HEK293T (cell line): Measurements from ENCODE around the gene HOXB5.

Source experiments
- CTCF ChIA-PET: fragments of 350-600 bp; formaldehyde crosslinking; extraction: SDS; loops from one replicate; lab custom pipeline; 2021; ENCODE audit warnings: antibody characterized with exemption, inconsistent platforms; lab: Yijun Ruan, JAX
- POLR2A ChIA-PET: fragments of 350-600 bp; formaldehyde crosslinking; extraction: SDS; loops from one replicate; lab custom pipeline; 2020; ENCODE audit warnings: antibody characterized with exemption, inconsistent platforms; lab: Yijun Ruan, JAX
- DNase-seq: peaks from one replicate; pipeline ENCODE4 v3.0.0; 2012; ENCODE audit warnings: mixed read lengths; ENCODE audit errors: extremely low spot score
- ARNT ChIP-seq: fragments of 450-650 bp; IDR thresholded peaks from 2 replicates; pipeline ENCODE4 v1.6.1; 2017; ENCODE audit warnings: mild to moderate bottlenecking
- BHLHE40 ChIP-seq: fragments of 450-650 bp; IDR thresholded peaks from 2 replicates; pipeline ENCODE4 v1.6.1; 2016; ENCODE audit warnings: mild to moderate bottlenecking, moderate library complexity, borderline replicate concordance
- CTBP1 ChIP-seq: fragments of 450-650 bp; IDR thresholded peaks from 2 replicates; pipeline ENCODE4 v1.6.1; 2016; ENCODE audit warnings: borderline replicate concordance
- ELF4 ChIP-seq: fragments of 450-650 bp; IDR thresholded peaks from 2 replicates; pipeline ENCODE4 v1.6.1; 2017; ENCODE audit warnings: antibody characterized with exemption
- FOXA1 ChIP-seq: fragments of 450-650 bp; IDR thresholded peaks from 2 replicates; pipeline ENCODE4 v1.6.1; 2016; ENCODE audit warnings: mild to moderate bottlenecking
- FOXK2 ChIP-seq: fragments of 450-650 bp; IDR thresholded peaks from 2 replicates; pipeline ENCODE4 v1.6.1; 2016; ENCODE audit warnings: mild to moderate bottlenecking
- FOXM1 ChIP-seq: fragments of 450-650 bp; IDR thresholded peaks from 2 replicates; pipeline ENCODE4 v1.6.1; 2017; ENCODE audit warnings: mild to moderate bottlenecking, borderline replicate concordance
- HDGF ChIP-seq: fragments of 450-650 bp; IDR thresholded peaks from 2 replicates; pipeline ENCODE4 v1.6.1; 2017; ENCODE audit warnings: antibody characterized with exemption, borderline replicate concordance
- L3MBTL2 ChIP-seq: fragments of 450-650 bp; conservative IDR thresholded peaks from 2 replicates; pipeline ENCODE4 v1.6.1; 2016; ENCODE audit warnings: mild to moderate bottlenecking
- LEF1 ChIP-seq: fragments of 450-650 bp; IDR thresholded peaks from 2 replicates; pipeline ENCODE4 v1.6.1; 2017; ENCODE audit warnings: mild to moderate bottlenecking, borderline replicate concordance
- NFRKB ChIP-seq: fragments of 450-650 bp; IDR thresholded peaks from 2 replicates; pipeline ENCODE4 v1.6.1; 2016; ENCODE audit warnings: mild to moderate bottlenecking, moderate library complexity
- PKNOX1 ChIP-seq: fragments of 450-650 bp; IDR thresholded peaks from 2 replicates; pipeline ENCODE4 v1.6.1; 2016
- SP1 ChIP-seq: fragments of 450-650 bp; IDR thresholded peaks from 2 replicates; pipeline ENCODE4 v1.6.1; 2017
- SUZ12 ChIP-seq: fragments of 450-650 bp; IDR thresholded peaks from 2 replicates; pipeline ENCODE4 v1.6.1; 2016; ENCODE audit warnings: mild to moderate bottlenecking
- TARDBP ChIP-seq: fragments of 450-650 bp; IDR thresholded peaks from 2 replicates; pipeline ENCODE4 v1.6.1; 2016
- ZNF384 ChIP-seq: fragments of 450-650 bp; IDR thresholded peaks from 2 replicates; pipeline ENCODE4 v1.6.1; 2016

HOXB5 gene

GRCh38 chr17:48592577-48592976, 1.0 kb downstream of the HOXB5 start:
- no peak for DNase-seq
- TF ChIP-seq L3MBTL2 = no peak
- no peak for TF ChIP-seq FOXM1
- no peak for TF ChIP-seq ZNF384
- TF ChIP-seq NFRKB = no peak
- no peak for TF ChIP-seq TARDBP
- TF ChIP-seq SUZ12 = no peak
- no peak for TF ChIP-seq LEF1
- TF ChIP-seq ELF4 = no peak
- no peak for TF ChIP-seq CTBP1
- no peak for TF ChIP-seq FOXK2
- no peak for TF ChIP-seq HDGF
- TF ChIP-seq SP1 = no peak
- no peak for TF ChIP-seq PKNOX1
- CTCF ChIA-PET = interaction anchor here (0.9 to 1.6 kb wide), 9 partner anchors 18 to 259 kb away, joined by 3 to 5 read pairs (median 3); partner anchors contain the start of gene HOXB8
- POLR2A ChIA-PET = interaction anchor here (1.3 to 5.9 kb wide), 4 partner anchors 22 to 100 kb away, joined by 3 to 25 read pairs (median 6); no protein-coding TSS in a partner anchor

- no peak for TF ChIP-seq ARNT
- TF ChIP-seq FOXM1 = no peak
- TF ChIP-seq CTBP1 = no peak
- POLR2A ChIA-PET = interaction anchor here (1.6 to 5.9 kb wide), 2 partner anchors 21 to 36 kb away, joined by 3 to 25 read pairs; no protein-coding TSS in a partner anchor
- no peak for DNase-seq
- CTCF ChIA-PET = interaction anchor here (1.2 to 1.6 kb wide), 2 partner anchors 256 to 258 kb away, joined by 4 to 5 read pairs; no protein-coding TSS in a partner anchor
These were observed 1.5 kb downstream of the HOXB5 start for GRCh38 chr17:48592057-48592514.

- no peak for DNase-seq
- TF ChIP-seq L3MBTL2 (no peak), FOXA1 (no peak), SUZ12 (no peak), ARNT (no peak), ELF4 (no peak), BHLHE40 (no peak), CTBP1 (no peak), HDGF (no peak), FOXM1 (no peak), FOXK2 (no peak), LEF1 (no peak), SP1 (no peak), PKNOX1 (no peak), ZNF384 (no peak), NFRKB (no peak), TARDBP (no peak)
- CTCF ChIA-PET = interaction anchor here (0.7 to 1.9 kb wide), 4 partner anchors 26 to 256 kb away, joined by 3 to 4 read pairs (median 3); no protein-coding TSS in a partner anchor
- POLR2A ChIA-PET = interaction anchor here (1.0 to 5.9 kb wide), 4 partner anchors 14 to 97 kb away, joined by 3 to 25 read pairs (median 12); partner anchors contain the start of gene HOXB4
These were observed 2.1 kb downstream of the HOXB5 start for GRCh38 chr17:48591255-48592056.

GRCh38 chr17:48590607-48591161, 2.9 kb downstream of the HOXB5 start:
- ChIA-PET CTCF (interaction anchor here (0.6 to 1.9 kb wide), 6 partner anchors 27 to 493 kb away, joined by 3 to 4 read pairs (median 3); no protein-coding TSS in a partner anchor), POLR2A (interaction anchor here (1.0 to 5.9 kb wide), 6 partner anchors 13 to 96 kb away, joined by 3 to 25 read pairs (median 18); partner anchors contain the start of genes HOXB4 and HOXB7)
- DNase-seq = no peak
- TF ChIP-seq SUZ12 = no peak
- TF ChIP-seq ZNF384 = peak; percentile 95

- ChIA-PET CTCF (interaction anchor here (0.6 to 1.9 kb wide), 5 partner anchors 28 to 492 kb away, joined by 3 to 4 read pairs (median 3); no protein-coding TSS in a partner anchor), POLR2A (interaction anchor here (0.7 to 5.9 kb wide), 12 partner anchors 12 to 336 kb away, joined by 3 to 25 read pairs (median 7); partner anchors contain the start of genes HOXB4 and HOXB7)
- TF ChIP-seq CTBP1 (peak; percentile 97), ELF4 (no peak), NFRKB (no peak), SUZ12 (no peak), BHLHE40 (no peak), SP1 (no peak), HDGF (no peak), FOXA1 (no peak), ARNT (no peak), PKNOX1 (peak; percentile 98), LEF1 (no peak; the same call in 1 of the 2 replicates), FOXK2 (no peak)
- peak; percentile 66 for DNase-seq
These were observed 3.6 kb downstream of the HOXB5 start, which contains the start of gene HOXB3 for GRCh38 chr17:48589831-48590606. HOXB3 (minus strand) TSS chr17:48590241; CDS start chr17:48552474, 37,767 bp downstream.
